D721Med (cell line): Measurements from ENCODE around the gene CLEC4D.

Experiments
- DNase-seq: peaks from one replicate; pipeline ENCODE4 v3.0.0; 2011; ENCODE audit warnings: low spot score; ENCODE audit not compliant: insufficient read length
- FAIRE-seq: peaks from 2 replicates; lab custom pipeline; 2011; peaks lifted over from hg19 to GRCh38; lab: Jason Lieb, UNC
- CTCF ChIP-seq: IDR thresholded peaks from 2 replicates; pipeline ENCODE4 v1.5.1; 2012; ENCODE audit warnings: mild to moderate bottlenecking, control low read depth; ENCODE audit not compliant: insufficient read depth; ENCODE audit errors: missing control alignments

CLEC4D gene

GRCh38 chr12:8507596-8507995 is 5.7 kb upstream of the CLEC4D start:
- DNase-seq (no peak), FAIRE-seq (no peak)
- no peak for TF ChIP-seq CTCF

GRCh38 chr12:8508223-8508622 is 5.1 kb upstream of the CLEC4D start:
- FAIRE-seq (no peak), DNase-seq (no peak)
- TF ChIP-seq CTCF, result no peak

- DNase-seq, result no peak
- no peak for FAIRE-seq
- TF ChIP-seq CTCF, result no peak
Measured at GRCh38 chr12:8508910-8509841, 4.1 kb upstream of the CLEC4D start.

- FAIRE-seq, result no peak
- TF ChIP-seq CTCF, result no peak
- DNase-seq, result no peak
Measured at GRCh38 chr12:8517971-8518370, 4.7 kb downstream of the CLEC4D start.

GRCh38 chr12:8519171-8519570 is 5.9 kb downstream of the CLEC4D start:
- FAIRE-seq (no peak), DNase-seq (no peak)
- TF ChIP-seq CTCF, result no peak

- TF ChIP-seq CTCF, result no peak
- FAIRE-seq (no peak), DNase-seq (no peak)
Measured at GRCh38 chr12:8527250-8528130, 14.2 kb downstream of the CLEC4D start.
